H9 (cell line): ENCODE measurements around the gene ARPC1B. TPM values are rescaled to one million over a fixed set of nuclear protein-coding genes. Genes with fewer than 3 reads are reported as not detected.
A peak's percentile ranks its signal among the peaks of the same experiment; 100 is the strongest.

Source experiments
- DNase-seq: peaks from one replicate; pipeline ENCODE4 v3.0.0-alpha.2; 2017
- H2AFZ ChIP-seq: one replicate; pipeline ENCODE4 v1.6.1; 2013; ENCODE audit warnings: mild to moderate bottlenecking, low read length, control low read depth, moderate library complexity
- H2AK5ac ChIP-seq: 2 replicates; pipeline ENCODE4 v1.6.1; 2013; ENCODE audit warnings: low read length, control low read depth, mixed read lengths; ENCODE audit not compliant: insufficient read length
- H2BK120ac ChIP-seq: one replicate; pipeline ENCODE4 v1.6.1; 2013; ENCODE audit warnings: low read depth, mild to moderate bottlenecking, low read length, control low read depth, inconsistent platforms; ENCODE audit not compliant: poor library complexity, severe bottlenecking
- H2BK12ac ChIP-seq: 2 replicates; pipeline ENCODE4 v1.6.1; 2013; ENCODE audit warnings: low read length, control low read depth, mixed read lengths, low read depth; ENCODE audit not compliant: insufficient read length
- H2BK15ac ChIP-seq: 2 replicates; pipeline ENCODE4 v1.6.1; 2013; ENCODE audit warnings: low read depth, low read length, control low read depth
- H2BK20ac ChIP-seq: one replicate; pipeline ENCODE4 v1.6.1; 2013; ENCODE audit warnings: low read depth, mild to moderate bottlenecking, low read length, control low read depth, inconsistent platforms; ENCODE audit not compliant: poor library complexity, severe bottlenecking
- H2BK5ac ChIP-seq: 2 replicates; pipeline ENCODE4 v1.6.1; 2013; ENCODE audit warnings: low read length, control low read depth, mixed read lengths; ENCODE audit not compliant: insufficient read length
- H3K14ac ChIP-seq: 2 replicates; pipeline ENCODE4 v1.6.1; 2013; ENCODE audit warnings: low read length, control low read depth; ENCODE audit not compliant: insufficient read depth
- H3K18ac ChIP-seq: 2 replicates; pipeline ENCODE4 v1.6.1; 2013; ENCODE audit warnings: low read depth, mild to moderate bottlenecking, mixed read lengths, low read length, control low read depth; ENCODE audit not compliant: insufficient read length
- H3K23ac ChIP-seq: 2 replicates; pipeline ENCODE4 v1.6.1; 2013; ENCODE audit warnings: low read length, control low read depth, mixed read lengths, low read depth; ENCODE audit not compliant: insufficient read length
- H3K23me2 ChIP-seq: 2 replicates; pipeline ENCODE4 v1.6.1; 2013; ENCODE audit warnings: low read depth, mild to moderate bottlenecking, mixed read lengths, low read length, control low read depth; ENCODE audit not compliant: insufficient read length, poor library complexity, severe bottlenecking
- H3K27ac ChIP-seq: 2 replicates; pipeline ENCODE4 v1.5.1; 2013; ENCODE audit warnings: low read length, control low read depth, mixed read lengths, low read depth; ENCODE audit not compliant: insufficient read length
- H3K27me3 ChIP-seq: 2 replicates; pipeline ENCODE4 v1.6.1; 2013; ENCODE audit warnings: low read length, control low read depth, inconsistent platforms; ENCODE audit not compliant: insufficient read depth
- H3K4ac ChIP-seq: 2 replicates; pipeline ENCODE4 v1.6.1; 2013; ENCODE audit warnings: low read depth, mild to moderate bottlenecking, control low read depth, inconsistent platforms, low read length, moderate library complexity
- H3K4me1 ChIP-seq: 2 replicates; pipeline ENCODE4 v1.6.1; 2013; ENCODE audit warnings: low read length, control low read depth, inconsistent platforms; ENCODE audit not compliant: insufficient read depth
- H3K4me2 ChIP-seq: 2 replicates; pipeline ENCODE4 v1.6.1; 2013; ENCODE audit warnings: low read length, control low read depth, mixed read lengths; ENCODE audit not compliant: insufficient read length, insufficient read depth
- H3K56ac ChIP-seq: 2 replicates; pipeline ENCODE4 v1.6.1; 2013; ENCODE audit warnings: low read depth, mild to moderate bottlenecking, mixed read lengths, low read length, control low read depth; ENCODE audit not compliant: insufficient read length
- H3K79me1 ChIP-seq: 2 replicates; pipeline ENCODE4 v1.6.1; 2013; ENCODE audit warnings: low read depth, mild to moderate bottlenecking, moderate library complexity, low read length, control low read depth, inconsistent platforms; ENCODE audit not compliant: insufficient read depth, poor library complexity, severe bottlenecking
- H3K79me2 ChIP-seq: 2 replicates; pipeline ENCODE4 v1.6.1; 2013; ENCODE audit warnings: low read length, control low read depth, inconsistent platforms; ENCODE audit not compliant: insufficient read depth
- H3K9ac ChIP-seq: 2 replicates; pipeline ENCODE4 v1.6.1; 2013; ENCODE audit warnings: low read length, control low read depth, mixed read lengths; ENCODE audit not compliant: insufficient read length; ENCODE audit errors: extremely low read depth
- H3K9me3 ChIP-seq: one replicate; pipeline ENCODE4 v1.6.1; 2013; ENCODE audit warnings: low read depth, low read length, inconsistent platforms; ENCODE audit not compliant: control insufficient read depth
- H3T11ph ChIP-seq: one replicate; pipeline ENCODE4 v1.6.1; 2013; ENCODE audit warnings: mild to moderate bottlenecking, low read length, control low read depth, inconsistent platforms
- H4K20me1 ChIP-seq: one replicate; pipeline ENCODE4 v1.6.1; 2013; ENCODE audit not compliant: control insufficient read depth, insufficient read length, insufficient read depth
- H4K5ac ChIP-seq: 2 replicates; pipeline ENCODE4 v1.6.1; 2013; ENCODE audit warnings: low read depth, mild to moderate bottlenecking, mixed read lengths, low read length, control low read depth; ENCODE audit not compliant: insufficient read length
- H4K8ac ChIP-seq: replicated peaks from 2 replicates; pipeline ENCODE4 v1.6.1; 2013; ENCODE audit warnings: low read length, control low read depth, mixed read lengths, low read depth; ENCODE audit not compliant: insufficient read length
- H4K91ac ChIP-seq: 2 replicates; pipeline ENCODE4 v1.6.1; 2013; ENCODE audit warnings: low read depth, mild to moderate bottlenecking, moderate library complexity, mixed read lengths, low read length, control low read depth; ENCODE audit not compliant: insufficient read length
- H3K27ac Mint-ChIP-seq, 3 experiments: 2 replicates in 2 of 3; 3 replicates in 1 of 3; pipeline ENCODE4 v1.8.0; 2020 to 2021; ENCODE audit warnings: mixed read lengths in 3 of 3, mild to moderate bottlenecking in 1 of 3, moderate library complexity in 1 of 3
- H3K27me3 Mint-ChIP-seq: 2 replicates; pipeline ENCODE4 v1.8.0; 2021; ENCODE audit warnings: low read depth, mild to moderate bottlenecking, moderate library complexity, mixed read lengths
- H3K36me3 Mint-ChIP-seq, 3 experiments: 2 replicates in 2 of 3; 3 replicates in 1 of 3; pipeline ENCODE4 v1.8.0; 2020 to 2021; ENCODE audit warnings: low read depth in 3 of 3, mixed read lengths in 3 of 3; ENCODE audit not compliant: insufficient read depth in 1 of 3
- H3K4me1 Mint-ChIP-seq, 2 experiments: 2 replicates each; pipeline ENCODE4 v1.8.0; 2020; ENCODE audit warnings: mixed read lengths in 2 of 2
- H3K4me3 Mint-ChIP-seq, 2 experiments: 2 replicates in 1 of 2; 3 replicates in 1 of 2; pipeline ENCODE4 v1.8.0; 2020 to 2021; ENCODE audit warnings: mild to moderate bottlenecking in 2 of 2, mixed read lengths in 2 of 2, moderate library complexity in 1 of 2
- H3K9me3 Mint-ChIP-seq, 2 experiments: 2 replicates in 1 of 2; 3 replicates in 1 of 2; pipeline ENCODE4 v1.8.0; 2020; ENCODE audit warnings: mild to moderate bottlenecking in 2 of 2, mixed read lengths in 2 of 2, moderate library complexity in 1 of 2
- WGBS: extraction: QIAGEN DNeasy Blood & Tissue Kit; methylation state at CpG from one replicate; pipeline ENCODE4 v1.1.7; 2013; ENCODE audit warnings: missing lambda C conversion rate, low lambda C conversion rate, mixed read lengths; ENCODE audit not compliant: insufficient read length; ENCODE audit errors: extremely low coverage; 5-methylcytosine and 5-hydroxymethylcytosine counted together
- total RNA-seq: library from RNA; stranded (reverse); gene quantifications from 2 replicates; pipeline ENCODE4 v1.2.1, GENCODE V29; 2021
- TF ChIP-seq, protein P1 (sequence below): fragments of 200-600 bp; sonication (generic); conservative IDR thresholded peaks from 3 replicates; pipeline ENCODE4 v1.8.0; 2021; ENCODE audit warnings: antibody characterized with exemption, mild to moderate bottlenecking

The ARPC1B gene
- total RNA-seq, 1 experiment from 2014 or later: 56.3 TPM

DNA sequence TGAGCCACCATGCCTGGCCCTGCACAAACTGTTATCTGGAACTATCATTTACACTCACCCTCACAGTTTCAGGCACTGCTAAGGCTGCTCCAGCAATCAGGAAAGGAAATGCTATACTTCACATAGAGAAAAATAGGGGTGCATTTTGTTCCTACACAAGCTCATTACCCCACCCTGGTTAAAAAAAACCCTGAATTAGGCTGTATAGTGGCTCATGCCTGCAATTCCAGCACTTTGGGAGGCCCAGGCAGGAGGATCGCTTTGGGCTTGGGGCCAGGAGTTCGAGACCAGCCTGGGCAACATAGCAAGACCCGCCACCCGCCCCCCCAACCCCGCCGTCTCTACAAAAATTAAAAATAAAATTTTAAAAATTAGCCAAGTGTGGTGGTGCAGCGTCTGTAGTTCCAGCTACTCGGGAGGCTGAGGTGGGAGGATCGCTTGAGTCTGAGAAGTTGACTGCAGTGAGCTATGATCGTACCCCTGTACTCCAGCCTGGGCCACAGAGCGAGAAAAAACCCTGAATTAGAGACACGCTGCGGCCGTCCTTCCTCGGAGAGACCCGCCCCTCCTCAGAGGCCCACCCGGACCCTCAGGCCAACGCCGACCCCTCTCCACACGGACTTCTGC, 63.5 kb downstream of the ARPC1B start:
- no peak overlapping the region for H2BK20ac ChIP-seq
- H3K27ac Mint-ChIP-seq: peak overlapping the region; percentile 96 to 99 (median 98)

More for the DNA sequence above, 63.5 kb downstream of the ARPC1B start:
- TF ChIP-seq, protein P1, sequence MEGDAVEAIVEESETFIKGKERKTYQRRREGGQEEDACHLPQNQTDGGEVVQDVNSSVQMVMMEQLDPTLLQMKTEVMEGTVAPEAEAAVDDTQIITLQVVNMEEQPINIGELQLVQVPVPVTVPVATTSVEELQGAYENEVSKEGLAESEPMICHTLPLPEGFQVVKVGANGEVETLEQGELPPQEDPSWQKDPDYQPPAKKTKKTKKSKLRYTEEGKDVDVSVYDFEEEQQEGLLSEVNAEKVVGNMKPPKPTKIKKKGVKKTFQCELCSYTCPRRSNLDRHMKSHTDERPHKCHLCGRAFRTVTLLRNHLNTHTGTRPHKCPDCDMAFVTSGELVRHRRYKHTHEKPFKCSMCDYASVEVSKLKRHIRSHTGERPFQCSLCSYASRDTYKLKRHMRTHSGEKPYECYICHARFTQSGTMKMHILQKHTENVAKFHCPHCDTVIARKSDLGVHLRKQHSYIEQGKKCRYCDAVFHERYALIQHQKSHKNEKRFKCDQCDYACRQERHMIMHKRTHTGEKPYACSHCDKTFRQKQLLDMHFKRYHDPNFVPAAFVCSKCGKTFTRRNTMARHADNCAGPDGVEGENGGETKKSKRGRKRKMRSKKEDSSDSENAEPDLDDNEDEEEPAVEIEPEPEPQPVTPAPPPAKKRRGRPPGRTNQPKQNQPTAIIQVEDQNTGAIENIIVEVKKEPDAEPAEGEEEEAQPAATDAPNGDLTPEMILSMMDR: no peak
- Histone ChIP-seq H3K23me2 (peaks cover 7% of the 10 kb centered on the region), H3K14ac (peak overlapping the region; percentile 79), H3K23ac (no peak overlapping the region), H3K9ac (peak overlapping the region; percentile 67), H3K27me3 (no peaks in the 10 kb centered on the region), H3K4me2 (peak overlapping the region; percentile 81), H2BK12ac (no peak overlapping the region), H4K20me1 (no peaks in the 10 kb centered on the region), H4K91ac (no peak overlapping the region), H3K4ac (no peak overlapping the region), H4K5ac (no peak overlapping the region), H3K18ac (no peak overlapping the region), H2BK5ac (no peak overlapping the region), H3T11ph (no peak overlapping the region), H2BK15ac (no peak overlapping the region; the same call in 1 of the 2 replicates), H3K4me1 (peaks cover 3% of the 10 kb centered on the region; the same call in 1 of the 2 replicates), H3K79me1 (no peaks in the 10 kb centered on the region), H3K56ac (no peak overlapping the region), H2BK120ac (no peak overlapping the region), H2AFZ (no peak overlapping the region), H3K9me3 (no peaks in the 10 kb centered on the region), H2AK5ac (no peak overlapping the region), H3K79me2 (peaks cover 11% of the 10 kb centered on the region; the same call in 1 of the 2 replicates), H4K8ac (no peak overlapping the region), H3K27ac (no peak overlapping the region)
- Mint-ChIP-seq H3K9me3 (no peaks in the 10 kb centered on the region), H3K4me1 (peaks cover 16 to 29% of the 10 kb centered on the region in 2 experiments), H3K27me3 (no peaks in the 10 kb centered on the region), H3K4me3 (peak overlapping the region; percentile 98 to 99), H3K36me3 (peaks cover 27 to 49% (median 44%) of the 10 kb centered on the region in 3 experiments)
- DNase-seq: no peak
- WGBS: no CpG with 5 or more reads among the region's 20 CpGs
